Upper lobe of left lung (tissue), 6 donors: ENCODE data around the gene DTNA. TPM values are rescaled to one million over a fixed set of nuclear protein-coding genes. Genes with fewer than 3 reads are reported as not detected.
A peak's percentile ranks its signal among the peaks of the same experiment; 100 is the strongest.
"Not testable (repeated sequence)": the region's sequence is repeated elsewhere in the genome, so short reads cannot be mapped to it uniquely, and the experiment has no call there.

Source experiments
- ATAC-seq, 2 donors: fragments of 200-7000 bp; cut with Tn5 transposase; one replicate each; pipeline ENCODE4 v1.9.1; 2022; ENCODE audit warnings: mild to moderate bottlenecking in 2 of 2, moderate library complexity in 2 of 2; ENCODE audit not compliant: low FRiP score in 2 of 2
- DNase-seq, 2 donors: peaks; one replicate each; pipeline ENCODE4 v3.0.0-alpha.2; 2019 to 2020
- H3K27ac ChIP-seq, 4 donors: fragments of 200-600 bp; sonication (generic); one replicate each; pipeline ENCODE4 v1.5.1; 2016 to 2019
- H3K27me3 ChIP-seq, 4 donors: fragments of 200-600 bp; sonication (generic); one replicate each; pipeline ENCODE4 v1.5.1; 2017 to 2019
- H3K36me3 ChIP-seq, 4 donors: fragments of 200-600 bp; sonication (generic); one replicate each; pipeline ENCODE4 v1.5.1; 2016 to 2019
- H3K4me1 ChIP-seq, 4 donors: fragments of 200-600 bp; sonication (generic); one replicate each; pipeline ENCODE4 v1.5.1; 2018 to 2019
- H3K4me3 ChIP-seq, 4 donors: fragments of 200-600 bp; sonication (generic); one replicate each; pipeline ENCODE4 v1.5.1; 2017 to 2019; ENCODE audit warnings: mild to moderate bottlenecking in 2 of 4, moderate library complexity in 1 of 4
- H3K9me3 ChIP-seq, 4 donors: fragments of 200-600 bp; sonication (generic); one replicate each; pipeline ENCODE4 v1.5.1; 2018 to 2019
- EP300 ChIP-seq, 4 donors: sonication (generic); formaldehyde crosslinking; IDR thresholded peaks; one replicate each; pipeline ENCODE4 v1.5.1; 2017; ENCODE audit warnings: antibody characterized with exemption in 4 of 4, control low read depth in 2 of 4
- POLR2A ChIP-seq, 4 donors: fragments of 450-650 bp; IDR thresholded peaks; one replicate each; pipeline ENCODE4 v1.5.1; 2016 to 2017; ENCODE audit warnings: antibody characterized with exemption in 4 of 4, mild to moderate bottlenecking in 2 of 4
- POLR2AphosphoS5 ChIP-seq, 2 donors: sonication (generic); formaldehyde crosslinking; IDR thresholded peaks; one replicate each; pipeline ENCODE4 v1.5.1; 2017; ENCODE audit warnings: antibody characterized with exemption in 2 of 2
- WGBS, 2 donors: methylation state at CpG; one replicate each; pipeline ENCODE4 v1.1.5; 2017 to 2018; 5-methylcytosine and 5-hydroxymethylcytosine counted together
- total RNA-seq, 6 donors: library from RNA; depleted of rRNA in 4 of 6; stranded (reverse); fragments of >200 nt in 4 of 6; gene quantifications; one replicate each; pipeline versions ENCODE4 v1.1.0 to v1.2.1, GENCODE V29; 2016 to 2021
- TF ChIP-seq, protein P1 (sequence below), 6 experiments: fragments of 450-650 bp in 4 of 6; fragments of 200-600 bp in 2 of 6; sonication (generic) in 2 of 6; IDR thresholded peaks; one replicate each; pipeline ENCODE4 v1.5.1; 2016 to 2019; ENCODE audit warnings: antibody characterized with exemption in 6 of 6
- donor health status: DM: no; HTN: no; CAD: no; lungs with moderate emphysema.
- donor health status: DM: no; HTN: yes; CAD: no; lungs with severe emphysema.

Gene DTNA
- 10 to 100 TPM in 5 of 6 donors, 1 to 10 TPM in 1; 7.2 to 25.1 (median 16.7) TPM for total RNA-seq

GRCh38 chr18:34709750-34710441 lies at the start of gene DTNA:
TSS of gene DTNA (plus strand) at chr18:34710298. CDS start at chr18:34755977, 45,679 bp downstream.
- ATAC-seq (peak in 1 of 2 donors; percentile 85), DNase-seq (no peak)
- no peaks in the 10 kb centered on the region for H3K27me3 ChIP-seq
- H3K36me3 ChIP-seq: no peaks in the 10 kb centered on the region
- TF ChIP-seq POLR2AphosphoS5 (IDR thresholded peaks at IDR 0.05): no peak
- TF ChIP-seq POLR2A (IDR thresholded peaks at IDR 0.05): no peak
- TF ChIP-seq EP300 (IDR thresholded peaks at IDR 0.05): no peak
- TF ChIP-seq, protein P1, sequence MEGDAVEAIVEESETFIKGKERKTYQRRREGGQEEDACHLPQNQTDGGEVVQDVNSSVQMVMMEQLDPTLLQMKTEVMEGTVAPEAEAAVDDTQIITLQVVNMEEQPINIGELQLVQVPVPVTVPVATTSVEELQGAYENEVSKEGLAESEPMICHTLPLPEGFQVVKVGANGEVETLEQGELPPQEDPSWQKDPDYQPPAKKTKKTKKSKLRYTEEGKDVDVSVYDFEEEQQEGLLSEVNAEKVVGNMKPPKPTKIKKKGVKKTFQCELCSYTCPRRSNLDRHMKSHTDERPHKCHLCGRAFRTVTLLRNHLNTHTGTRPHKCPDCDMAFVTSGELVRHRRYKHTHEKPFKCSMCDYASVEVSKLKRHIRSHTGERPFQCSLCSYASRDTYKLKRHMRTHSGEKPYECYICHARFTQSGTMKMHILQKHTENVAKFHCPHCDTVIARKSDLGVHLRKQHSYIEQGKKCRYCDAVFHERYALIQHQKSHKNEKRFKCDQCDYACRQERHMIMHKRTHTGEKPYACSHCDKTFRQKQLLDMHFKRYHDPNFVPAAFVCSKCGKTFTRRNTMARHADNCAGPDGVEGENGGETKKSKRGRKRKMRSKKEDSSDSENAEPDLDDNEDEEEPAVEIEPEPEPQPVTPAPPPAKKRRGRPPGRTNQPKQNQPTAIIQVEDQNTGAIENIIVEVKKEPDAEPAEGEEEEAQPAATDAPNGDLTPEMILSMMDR (IDR thresholded peaks at IDR 0.05): no peak
- no peaks in the 10 kb centered on the region for H3K9me3 ChIP-seq
- peak within 1 kb of the TSS in 2 of 4 donors; percentile 22 to 27 for H3K4me3 ChIP-seq
- peak within 1 kb of the TSS; percentile 4 to 65 (median 32) for H3K27ac ChIP-seq
- peaks cover 7 to 16% (median 11%) of the 10 kb centered on the region in 4 donors for H3K4me1 ChIP-seq
- WGBS, 2 donors: 34 to 44% methylated on average over 1 of the region's 1 CpG

DNA sequence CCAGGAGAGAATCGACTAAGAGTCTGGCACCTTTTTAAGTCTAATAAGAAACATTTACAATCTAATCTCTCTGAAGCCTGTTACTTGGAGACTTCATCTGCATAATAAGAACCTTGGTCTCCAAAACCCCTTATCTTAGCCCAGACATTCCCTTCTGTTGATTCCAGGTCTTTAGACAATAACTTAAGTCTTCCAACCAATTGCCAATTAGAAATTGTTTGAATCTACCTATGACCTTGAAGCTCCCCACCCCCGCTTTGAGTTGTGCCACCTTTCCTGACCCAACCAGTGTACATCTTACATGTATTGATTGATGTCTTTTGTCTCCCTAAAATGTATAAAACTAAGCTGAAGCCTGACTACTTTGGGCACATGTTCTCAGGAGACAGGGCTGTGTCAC lies 49.5 kb upstream of the DTNA start:
- H3K4me1 ChIP-seq: peaks cover 0 to 13% (median 6%) of the 10 kb centered on the region in 4 donors
- TF ChIP-seq, protein P1 (IDR thresholded peaks at IDR 0.05): no peak
- TF ChIP-seq POLR2AphosphoS5 (IDR thresholded peaks at IDR 0.05) (no peak), EP300 (IDR thresholded peaks at IDR 0.05) (no peak), POLR2A (IDR thresholded peaks at IDR 0.05) (no peak)
- DNase-seq (no peak), ATAC-seq (no peak)
- H3K27me3 ChIP-seq: no peaks in the 10 kb centered on the region
- 76 to 80% methylated on average over 2 of the region's 2 CpGs for WGBS, 2 donors
- H3K4me3 ChIP-seq: no peak overlapping the region
- no peaks in the 10 kb centered on the region for H3K9me3 ChIP-seq
- H3K27ac ChIP-seq: peak overlapping the region in 1 of 4 donors; percentile 59
- no peaks in the 10 kb centered on the region for H3K36me3 ChIP-seq

DNA sequence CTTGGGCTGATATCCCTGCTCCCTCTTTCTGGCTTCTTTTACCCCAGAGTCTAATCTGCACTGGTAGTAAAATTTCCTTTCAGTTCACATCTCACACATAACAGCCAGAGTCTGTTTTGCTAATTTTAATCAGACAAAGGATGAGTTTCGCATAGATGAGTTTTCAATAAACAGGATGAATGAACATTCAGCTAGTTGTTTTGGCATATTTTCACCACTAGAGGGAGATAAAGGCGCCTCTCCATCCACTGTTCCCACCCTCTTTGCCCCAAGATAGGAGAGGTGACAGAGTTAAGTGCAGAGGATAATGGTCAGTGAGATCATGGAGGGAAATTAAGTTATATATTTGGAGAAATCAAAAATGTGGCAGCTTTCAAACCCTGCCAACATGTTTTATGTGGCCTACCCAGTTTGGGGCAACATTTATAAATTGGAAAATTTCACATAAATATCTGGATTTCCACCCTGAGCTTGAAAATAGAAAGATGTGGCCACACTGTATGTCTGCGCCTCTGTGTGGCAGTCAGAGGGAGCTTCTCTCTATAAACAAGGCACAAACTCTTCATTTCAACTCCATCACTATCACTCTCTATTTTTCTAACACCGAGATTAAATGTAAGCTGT lies 48.5 kb upstream of the DTNA start:
- H3K27me3 ChIP-seq: no peaks in the 10 kb centered on the region
- no peak for DNase-seq
- no peak overlapping the region for H3K27ac ChIP-seq
- no peak for TF ChIP-seq POLR2A (IDR thresholded peaks at IDR 0.05)
- TF ChIP-seq EP300 (IDR thresholded peaks at IDR 0.05): no peak
- TF ChIP-seq POLR2AphosphoS5 (IDR thresholded peaks at IDR 0.05): no peak
- TF ChIP-seq, protein P1 (IDR thresholded peaks at IDR 0.05): peak in 5 of 6 experiments; percentile 43 to 72 (median 60)
- H3K9me3 ChIP-seq: no peaks in the 10 kb centered on the region
- 46 to 51% methylated on average over 4 of the region's 4 CpGs for WGBS, 2 donors
- no peaks in the 10 kb centered on the region for H3K36me3 ChIP-seq
- peaks cover 0 to 13% (median 6%) of the 10 kb centered on the region in 4 donors for H3K4me1 ChIP-seq
- ATAC-seq: peak in 1 of 2 donors; percentile 80
- H3K4me3 ChIP-seq: no peak overlapping the region

GRCh38 chr18:34676816-34677574 lies 33.1 kb upstream of the DTNA start:
- H3K27me3 ChIP-seq: no peaks in the 10 kb centered on the region
- H3K9me3 ChIP-seq: no peaks in the 10 kb centered on the region
- WGBS, 2 donors: 76 to 82% methylated on average over 3 of the region's 3 CpGs
- H3K4me3 ChIP-seq: no peak overlapping the region
- DNase-seq: no peak
- no peak for ATAC-seq
- no peaks in the 10 kb centered on the region for H3K4me1 ChIP-seq
- H3K27ac ChIP-seq: no peak overlapping the region
- H3K36me3 ChIP-seq: no peaks in the 10 kb centered on the region
- TF ChIP-seq POLR2A (IDR thresholded peaks at IDR 0.05): no peak
- TF ChIP-seq EP300 (IDR thresholded peaks at IDR 0.05): no peak
- TF ChIP-seq, protein P1 (IDR thresholded peaks at IDR 0.05): no peak
- no peak for TF ChIP-seq POLR2AphosphoS5 (IDR thresholded peaks at IDR 0.05)

DNA sequence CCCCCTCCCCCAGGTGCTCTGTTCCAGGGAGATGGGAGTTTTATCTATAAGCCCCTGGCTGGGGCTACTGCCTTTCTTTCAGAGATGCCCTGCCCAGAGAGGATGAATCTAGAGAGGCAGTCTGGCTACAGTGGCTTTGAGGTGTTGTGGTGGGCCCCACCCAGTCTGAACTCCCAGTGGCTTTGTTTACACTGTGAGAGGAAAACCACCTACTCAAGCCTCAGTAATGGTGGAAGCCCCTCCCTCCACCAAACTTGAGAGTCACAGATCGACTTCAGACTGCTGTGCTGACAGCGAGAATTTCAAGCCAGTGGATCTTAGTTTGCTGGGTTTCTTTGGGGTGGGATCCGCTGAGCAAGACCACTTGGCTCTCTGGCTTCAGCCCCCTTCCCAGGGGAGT lies 20.3 kb upstream of the DTNA start:
- not testable (repeated sequence) for DNase-seq, H3K4me3 ChIP-seq, H3K4me1 ChIP-seq, ATAC-seq, H3K36me3 ChIP-seq, H3K27me3 ChIP-seq, H3K9me3 ChIP-seq, H3K27ac ChIP-seq
- WGBS, 2 donors: 63 to 67% methylated on average over 3 of the region's 3 CpGs
